RWPE1 (cell line): Measurements from ENCODE around the gene CEND1.

Experiments used
- CTCF ChIA-PET: fragments of 350-600 bp; sonication (Branson Sonifier 250); formaldehyde crosslinking; extraction: SDS; loops from one replicate; lab custom pipeline; 2021; lab: Yijun Ruan, JAX
- POLR2A ChIA-PET: fragments of 400-600 bp; formaldehyde crosslinking; extraction: SDS; loops from one replicate; lab custom pipeline; 2020; ENCODE audit warnings: antibody characterized with exemption; ENCODE audit not compliant: low non-redundant PET; lab: Yijun Ruan, JAX
- DNase-seq: peaks from one replicate; pipeline ENCODE4 v3.0.0; 2012; ENCODE audit warnings: low spot score
- H3K27ac ChIP-seq: fragments of 450-650 bp; 2 replicates; pipeline ENCODE4 v1.5.1; 2017
- TF ChIP-seq, protein P1 (sequence below): fragments of 450-650 bp; conservative IDR thresholded peaks from 2 replicates; pipeline ENCODE4 v1.5.1; 2017; ENCODE audit warnings: low read depth, mild to moderate bottlenecking

The CEND1 gene

DNA sequence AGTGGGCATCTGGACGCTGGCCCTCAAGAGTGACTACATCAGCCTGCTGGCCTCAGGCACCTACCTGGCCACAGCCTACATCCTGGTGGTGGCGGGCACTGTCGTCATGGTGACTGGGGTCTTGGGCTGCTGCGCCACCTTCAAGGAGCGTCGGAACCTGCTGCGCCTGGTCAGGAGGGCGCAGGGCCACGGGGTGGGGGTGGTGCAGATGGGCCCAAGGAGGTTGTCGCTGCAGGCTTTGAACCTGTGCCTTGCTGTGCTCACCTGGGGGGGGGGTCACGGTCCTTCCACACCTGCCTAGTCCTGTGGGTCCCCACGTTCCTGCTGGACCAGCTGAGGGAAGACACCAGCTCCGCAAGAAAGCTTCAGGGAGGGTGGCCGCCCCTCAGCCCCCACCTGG, 46.4 kb upstream of the CEND1 start:
- POLR2A ChIA-PET, result no interaction called here
- TF ChIP-seq, protein P1, sequence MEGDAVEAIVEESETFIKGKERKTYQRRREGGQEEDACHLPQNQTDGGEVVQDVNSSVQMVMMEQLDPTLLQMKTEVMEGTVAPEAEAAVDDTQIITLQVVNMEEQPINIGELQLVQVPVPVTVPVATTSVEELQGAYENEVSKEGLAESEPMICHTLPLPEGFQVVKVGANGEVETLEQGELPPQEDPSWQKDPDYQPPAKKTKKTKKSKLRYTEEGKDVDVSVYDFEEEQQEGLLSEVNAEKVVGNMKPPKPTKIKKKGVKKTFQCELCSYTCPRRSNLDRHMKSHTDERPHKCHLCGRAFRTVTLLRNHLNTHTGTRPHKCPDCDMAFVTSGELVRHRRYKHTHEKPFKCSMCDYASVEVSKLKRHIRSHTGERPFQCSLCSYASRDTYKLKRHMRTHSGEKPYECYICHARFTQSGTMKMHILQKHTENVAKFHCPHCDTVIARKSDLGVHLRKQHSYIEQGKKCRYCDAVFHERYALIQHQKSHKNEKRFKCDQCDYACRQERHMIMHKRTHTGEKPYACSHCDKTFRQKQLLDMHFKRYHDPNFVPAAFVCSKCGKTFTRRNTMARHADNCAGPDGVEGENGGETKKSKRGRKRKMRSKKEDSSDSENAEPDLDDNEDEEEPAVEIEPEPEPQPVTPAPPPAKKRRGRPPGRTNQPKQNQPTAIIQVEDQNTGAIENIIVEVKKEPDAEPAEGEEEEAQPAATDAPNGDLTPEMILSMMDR, result no peak
- DNase-seq, result no peak
- CTCF ChIA-PET, result no interaction called here
- peak overlapping the region; percentile 99 for H3K27ac ChIP-seq

DNA sequence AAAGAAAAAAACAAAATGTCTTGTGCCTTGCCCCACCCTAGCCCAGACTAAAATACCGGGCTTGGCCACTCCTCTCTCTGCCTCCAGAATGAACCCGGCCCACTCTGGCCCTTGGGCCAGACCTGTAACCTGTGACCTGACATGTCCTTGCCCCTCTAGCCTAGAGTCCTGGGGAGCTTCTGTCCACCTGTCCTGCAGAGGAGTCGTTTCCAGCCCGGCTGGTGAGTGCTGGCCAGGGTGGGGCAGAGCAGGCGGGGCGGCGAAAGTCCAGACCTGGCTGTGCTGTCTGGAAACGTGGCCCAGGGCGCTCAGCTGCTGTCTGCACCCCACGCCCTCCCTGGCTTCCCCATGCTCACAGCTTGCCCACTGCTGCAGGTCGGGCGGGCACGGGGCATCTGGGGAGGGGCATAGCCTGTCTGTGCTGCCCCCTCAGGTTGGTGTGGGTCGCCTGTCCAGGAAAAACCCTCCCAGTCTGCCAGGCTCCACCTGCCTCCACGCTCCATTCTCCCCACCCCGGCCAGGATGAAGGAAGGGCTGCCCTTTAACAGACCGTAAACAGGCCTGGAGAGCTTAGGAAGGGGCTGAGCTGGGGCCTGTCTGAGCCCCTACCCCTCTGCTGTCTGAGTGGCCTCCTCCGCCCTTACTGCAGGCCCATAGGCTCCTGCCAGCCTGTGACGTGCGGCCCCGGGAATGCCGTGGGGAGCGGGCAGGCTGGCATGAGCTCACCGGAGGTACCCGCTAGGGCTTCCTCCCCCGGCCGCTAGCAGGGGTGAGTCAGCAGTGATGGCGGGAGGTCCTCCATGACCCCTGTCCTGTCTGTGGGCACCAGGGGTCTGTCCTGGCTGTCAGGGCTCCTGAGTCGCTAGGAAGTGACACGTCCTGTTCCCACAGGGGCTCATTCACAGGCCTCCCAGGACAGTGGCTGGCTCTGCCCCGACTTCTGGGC, 44.8 kb upstream of the CEND1 start:
- TF ChIP-seq, protein P1, result no peak
- ChIA-PET POLR2A (interaction anchor here (0.6 to 1.5 kb wide), 5 partner anchors 8 to 44 kb away, joined by 3 to 10 read pairs (median 4); partner anchors contain the start of gene TSPAN4), CTCF (interaction anchor here (0.6 kb wide), 1 partner anchor 16 kb away, joined by 3 read pairs; no protein-coding TSS in a partner anchor)
- H3K27ac ChIP-seq, result peak overlapping the region; percentile 99
- DNase-seq, result peak; percentile 87

DNA sequence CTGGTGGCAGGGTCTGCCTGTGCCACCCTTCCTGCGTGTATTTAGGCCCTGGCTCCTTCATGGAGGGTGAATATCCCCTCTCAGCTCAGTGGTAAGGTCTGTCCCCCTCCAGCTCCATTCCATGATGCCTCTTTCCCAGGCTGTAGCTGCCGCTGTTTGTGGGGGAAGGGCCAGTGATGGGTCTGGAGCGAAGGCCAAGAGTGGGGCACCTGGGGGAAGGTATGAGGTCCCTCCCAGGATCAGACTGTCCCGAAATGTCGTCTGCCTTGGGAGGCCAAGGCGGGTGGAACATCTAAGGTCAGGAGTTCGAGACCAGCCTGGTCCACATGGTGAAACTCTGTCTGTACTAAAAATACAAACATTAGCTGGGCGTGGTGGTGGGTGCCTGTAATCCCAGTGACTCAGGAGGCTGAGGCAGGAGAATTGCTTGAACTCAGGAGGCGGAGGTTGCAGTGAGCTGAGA, 44.0 kb upstream of the CEND1 start:
- H3K27ac ChIP-seq, result peak overlapping the region; percentile 99

DNA sequence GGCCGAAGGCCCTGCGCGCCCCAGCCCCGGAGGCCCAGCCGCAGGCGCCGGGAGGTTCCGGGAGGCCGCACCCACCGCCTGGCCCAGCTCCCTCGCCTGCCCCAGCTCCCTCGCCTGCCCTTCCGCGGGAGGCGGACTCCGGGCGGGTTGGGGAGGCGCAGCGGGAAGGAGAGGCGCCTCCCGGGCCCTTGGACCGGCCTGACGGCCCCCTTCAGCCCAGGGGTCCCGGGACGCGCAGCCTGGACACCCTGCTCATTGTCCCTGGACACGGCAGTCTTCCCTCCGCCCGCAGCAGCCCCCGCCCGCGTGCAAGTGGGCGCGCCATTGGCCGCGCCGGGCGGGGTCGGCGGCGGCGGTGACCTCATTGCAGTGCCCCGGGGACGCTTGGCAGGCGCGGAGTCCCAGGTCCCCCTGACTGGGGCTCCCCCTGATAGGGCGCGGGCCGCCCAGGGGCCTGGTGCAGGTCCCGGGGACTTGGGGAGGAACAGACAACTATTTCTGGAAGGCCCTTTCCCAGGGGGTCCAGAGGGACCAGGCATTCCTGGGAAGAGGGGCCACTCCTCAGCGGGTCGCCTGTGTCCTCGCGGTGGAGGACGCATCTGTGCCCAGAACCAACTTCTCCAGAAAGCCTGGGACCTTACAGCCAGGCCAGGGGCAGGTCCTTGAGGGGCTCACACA, 43.4 kb upstream of the CEND1 start:
- peak overlapping the region; percentile 99 for H3K27ac ChIP-seq

More for the DNA sequence above, 44.0 kb upstream of the CEND1 start:
- DNase-seq, result no peak
- CTCF ChIA-PET, result interaction anchor here (0.6 kb wide), 1 partner anchor 15 kb away, joined by 3 read pairs; no protein-coding TSS in a partner anchor
- POLR2A ChIA-PET, result interaction anchor here (0.8 to 1.5 kb wide), 2 partner anchors 9 to 14 kb away, joined by 4 to 10 read pairs; partner anchors contain the start of gene TSPAN4
- TF ChIP-seq, protein P1, result no peak

DNA sequence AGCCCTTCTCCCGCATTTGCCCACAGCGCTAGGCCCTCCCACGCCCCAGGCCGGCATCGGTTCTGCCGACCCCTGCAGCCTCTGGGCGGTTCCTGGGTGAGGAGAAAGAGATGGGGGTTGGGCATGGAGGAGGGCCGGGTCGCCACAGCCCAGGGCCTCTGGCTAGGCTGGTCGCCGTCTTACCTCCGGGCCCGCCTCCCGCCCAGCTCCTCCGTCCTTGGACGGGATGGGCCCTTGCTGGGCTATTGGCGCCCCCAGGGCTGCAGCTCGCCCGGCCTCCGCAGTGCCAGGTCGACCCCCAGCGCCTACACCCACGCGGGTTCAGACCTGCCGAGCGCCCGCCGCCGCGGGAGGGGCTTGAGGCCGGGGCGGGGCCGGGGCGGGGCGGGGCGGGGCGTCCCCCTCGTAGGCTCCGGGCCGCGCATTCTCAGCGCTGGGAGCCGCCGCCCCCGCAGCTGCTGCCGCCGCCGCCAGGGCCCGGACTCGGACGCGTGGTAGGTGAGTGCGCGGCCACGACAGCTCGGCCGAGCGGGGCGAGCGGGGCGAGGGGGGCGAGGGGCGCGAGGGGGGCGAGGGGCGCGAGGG, 42.7 kb upstream of the CEND1 start, which contains the start of gene CD151:
TSS of gene CD151 (plus strand) at position 424 of the 585 bp plus-strand sequence. CDS start 3,118 bp downstream, outside the sequence.
- DNase-seq, result no peak
- POLR2A ChIA-PET, result interaction anchor here (1.0 to 1.1 kb wide), 2 partner anchors 11 to 13 kb away, joined by 4 to 5 read pairs; no protein-coding TSS in a partner anchor
- peak within 1 kb of the TSS; percentile 99 for H3K27ac ChIP-seq
- TF ChIP-seq, protein P1, result no peak
- CTCF ChIA-PET, result no interaction called here

More for the DNA sequence above, 43.4 kb upstream of the CEND1 start:
- POLR2A ChIA-PET, result interaction anchor here (1.0 to 1.1 kb wide), 2 partner anchors 10 to 14 kb away, joined by 4 to 5 read pairs; no protein-coding TSS in a partner anchor
- CTCF ChIA-PET, result no interaction called here
- no peak for DNase-seq
- TF ChIP-seq, protein P1, result no peak
